SK-N-SH treated with all-trans-retinoic acid at 6 μM for 48 hours (cell line): ENCODE measurements around the gene RSBN1.

ENCODE experiments used
- BACH2 ChIP-seq: fragments of 250-450 bp; sonication (Bioruptor Pico); IDR thresholded peaks from 2 replicates; pipeline ENCODE4 v1.9.0; 2021; ENCODE audit warnings: mild to moderate bottlenecking, borderline replicate concordance
- GLIS3 ChIP-seq: fragments of 250-450 bp; sonication (Bioruptor Pico); IDR thresholded peaks from 2 replicates; pipeline ENCODE4 v1.5.0; 2020; ENCODE audit warnings: mild to moderate bottlenecking, moderate library complexity
- RARB ChIP-seq: fragments of 250-450 bp; sonication (Bioruptor Pico); IDR thresholded peaks from 2 replicates; pipeline ENCODE4 v1.8.0; 2021; ENCODE audit warnings: mild to moderate bottlenecking, moderate library complexity
- SNAI2 ChIP-seq: fragments of 250-450 bp; sonication (Bioruptor Pico); IDR thresholded peaks from 2 replicates; pipeline ENCODE4 v1.5.0; 2020; ENCODE audit warnings: mild to moderate bottlenecking, moderate library complexity
- TOX ChIP-seq: fragments of 250-450 bp; sonication (Bioruptor Pico); IDR thresholded peaks from 2 replicates; pipeline ENCODE4 v1.8.0; 2021; ENCODE audit warnings: mild to moderate bottlenecking, moderate library complexity, borderline replicate concordance
- ZFP30 ChIP-seq: fragments of 450-650 bp; formaldehyde crosslinking; IDR thresholded peaks from 2 replicates; pipeline ENCODE4 v1.5.0; 2022; ENCODE audit warnings: mild to moderate bottlenecking, moderate library complexity
- ZNF565 ChIP-seq: fragments of 450-650 bp; formaldehyde crosslinking; conservative IDR thresholded peaks from 2 replicates; pipeline ENCODE4 v1.5.0; 2020; ENCODE audit warnings: low read depth, mild to moderate bottlenecking, moderate library complexity
- ZNF70 ChIP-seq: fragments of 450-650 bp; formaldehyde crosslinking; IDR thresholded peaks from 2 replicates; pipeline ENCODE4 v1.5.0; 2020; ENCODE audit warnings: mild to moderate bottlenecking, moderate library complexity
- TF ChIP-seq, protein P1 (sequence below): fragments of 250-450 bp; sonication (Bioruptor Pico); IDR thresholded peaks from 2 replicates; pipeline ENCODE4 v1.8.0; 2020; ENCODE audit warnings: mild to moderate bottlenecking, moderate library complexity, borderline replicate concordance
- TF ChIP-seq, protein P2 (sequence below): fragments of 250-450 bp; sonication (Bioruptor Pico); IDR thresholded peaks from 2 replicates; pipeline ENCODE4 v1.5.0; 2020; ENCODE audit warnings: mild to moderate bottlenecking, moderate library complexity

GRCh38 chr1:113858418-113858817 lies 46.1 kb upstream of the RSBN1 start:
- no peak for TF ChIP-seq GLIS3 (CRISPR knock-in tag)
- TF ChIP-seq, protein P1, sequence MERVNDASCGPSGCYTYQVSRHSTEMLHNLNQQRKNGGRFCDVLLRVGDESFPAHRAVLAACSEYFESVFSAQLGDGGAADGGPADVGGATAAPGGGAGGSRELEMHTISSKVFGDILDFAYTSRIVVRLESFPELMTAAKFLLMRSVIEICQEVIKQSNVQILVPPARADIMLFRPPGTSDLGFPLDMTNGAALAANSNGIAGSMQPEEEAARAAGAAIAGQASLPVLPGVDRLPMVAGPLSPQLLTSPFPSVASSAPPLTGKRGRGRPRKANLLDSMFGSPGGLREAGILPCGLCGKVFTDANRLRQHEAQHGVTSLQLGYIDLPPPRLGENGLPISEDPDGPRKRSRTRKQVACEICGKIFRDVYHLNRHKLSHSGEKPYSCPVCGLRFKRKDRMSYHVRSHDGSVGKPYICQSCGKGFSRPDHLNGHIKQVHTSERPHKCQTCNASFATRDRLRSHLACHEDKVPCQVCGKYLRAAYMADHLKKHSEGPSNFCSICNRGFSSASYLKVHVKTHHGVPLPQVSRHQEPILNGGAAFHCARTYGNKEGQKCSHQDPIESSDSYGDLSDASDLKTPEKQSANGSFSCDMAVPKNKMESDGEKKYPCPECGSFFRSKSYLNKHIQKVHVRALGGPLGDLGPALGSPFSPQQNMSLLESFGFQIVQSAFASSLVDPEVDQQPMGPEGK (CRISPR knock-in tag), result no peak
- no peak for TF ChIP-seq RARB (CRISPR knock-in tag)
- no peak for TF ChIP-seq ZNF70 (CRISPR knock-in tag)
- TF ChIP-seq ZNF565 (CRISPR knock-in tag), result no peak
- no peak for TF ChIP-seq ZFP30
- TF ChIP-seq SNAI2, result no peak
- no peak for TF ChIP-seq BACH2 (CRISPR knock-in tag)
- TF ChIP-seq TOX (CRISPR knock-in tag), result no peak
- TF ChIP-seq, protein P2, sequence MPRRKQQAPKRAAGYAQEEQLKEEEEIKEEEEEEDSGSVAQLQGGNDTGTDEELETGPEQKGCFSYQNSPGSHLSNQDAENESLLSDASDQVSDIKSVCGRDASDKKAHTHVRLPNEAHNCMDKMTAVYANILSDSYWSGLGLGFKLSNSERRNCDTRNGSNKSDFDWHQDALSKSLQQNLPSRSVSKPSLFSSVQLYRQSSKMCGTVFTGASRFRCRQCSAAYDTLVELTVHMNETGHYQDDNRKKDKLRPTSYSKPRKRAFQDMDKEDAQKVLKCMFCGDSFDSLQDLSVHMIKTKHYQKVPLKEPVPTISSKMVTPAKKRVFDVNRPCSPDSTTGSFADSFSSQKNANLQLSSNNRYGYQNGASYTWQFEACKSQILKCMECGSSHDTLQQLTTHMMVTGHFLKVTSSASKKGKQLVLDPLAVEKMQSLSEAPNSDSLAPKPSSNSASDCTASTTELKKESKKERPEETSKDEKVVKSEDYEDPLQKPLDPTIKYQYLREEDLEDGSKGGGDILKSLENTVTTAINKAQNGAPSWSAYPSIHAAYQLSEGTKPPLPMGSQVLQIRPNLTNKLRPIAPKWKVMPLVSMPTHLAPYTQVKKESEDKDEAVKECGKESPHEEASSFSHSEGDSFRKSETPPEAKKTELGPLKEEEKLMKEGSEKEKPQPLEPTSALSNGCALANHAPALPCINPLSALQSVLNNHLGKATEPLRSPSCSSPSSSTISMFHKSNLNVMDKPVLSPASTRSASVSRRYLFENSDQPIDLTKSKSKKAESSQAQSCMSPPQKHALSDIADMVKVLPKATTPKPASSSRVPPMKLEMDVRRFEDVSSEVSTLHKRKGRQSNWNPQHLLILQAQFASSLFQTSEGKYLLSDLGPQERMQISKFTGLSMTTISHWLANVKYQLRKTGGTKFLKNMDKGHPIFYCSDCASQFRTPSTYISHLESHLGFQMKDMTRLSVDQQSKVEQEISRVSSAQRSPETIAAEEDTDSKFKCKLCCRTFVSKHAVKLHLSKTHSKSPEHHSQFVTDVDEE (CRISPR knock-in tag), result no peak
